Smooth muscle cell of the brain vasculature (primary cell): ENCODE results near the gene LSM4.
A peak's percentile ranks its signal among the peaks of the same experiment; 100 is the strongest.
"Not testable (repeated sequence)": the region's sequence is repeated elsewhere in the genome, so short reads cannot be mapped to it uniquely, and the experiment has no call there.

Experiments
- DNase-seq: peaks from one replicate; pipeline ENCODE4 v3.0.0-alpha.2; 2012; ENCODE audit warnings: low read depth, low spot score

The LSM4 gene

DNA sequence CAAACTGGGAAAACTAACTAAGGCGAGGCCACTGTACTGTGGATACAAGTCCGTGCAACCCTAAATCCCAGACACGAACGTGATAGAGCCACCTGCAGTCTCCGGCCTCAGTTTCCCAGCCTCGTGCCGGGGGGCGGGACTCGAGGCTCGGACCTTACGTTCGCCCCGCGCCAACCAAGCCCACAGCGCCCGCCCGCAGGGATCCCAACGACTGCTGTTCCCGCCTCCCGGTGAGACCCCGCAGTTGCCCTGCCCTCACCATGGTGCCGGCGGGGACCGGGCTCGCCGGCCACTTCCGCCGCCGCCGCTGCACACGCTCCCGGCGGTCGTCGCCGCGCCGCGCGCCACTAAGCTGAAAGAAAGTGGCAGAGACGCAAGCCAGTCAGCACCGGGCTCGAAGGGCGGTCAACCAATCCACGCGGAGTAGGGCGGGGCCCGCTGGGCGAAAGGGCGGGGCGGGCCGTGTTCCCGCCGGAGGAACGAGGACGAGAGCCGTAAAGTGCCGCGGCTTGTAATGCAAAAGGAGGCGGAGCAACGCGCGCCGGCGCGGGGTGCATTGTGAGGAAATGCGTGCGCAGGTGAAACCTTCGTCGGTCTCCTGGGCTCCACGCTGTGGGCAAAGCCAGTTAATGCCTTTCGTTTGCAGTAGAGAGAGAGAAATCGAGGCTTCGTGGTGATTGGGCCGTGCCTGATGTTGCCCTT lies at the start of gene LSM4:
Gene LSM4 (minus strand): TSS at position 318 of the 702 bp plus-strand sequence. CDS start 56 bp downstream, at position 262.
- DNase-seq, result peak; percentile 91

DNA sequence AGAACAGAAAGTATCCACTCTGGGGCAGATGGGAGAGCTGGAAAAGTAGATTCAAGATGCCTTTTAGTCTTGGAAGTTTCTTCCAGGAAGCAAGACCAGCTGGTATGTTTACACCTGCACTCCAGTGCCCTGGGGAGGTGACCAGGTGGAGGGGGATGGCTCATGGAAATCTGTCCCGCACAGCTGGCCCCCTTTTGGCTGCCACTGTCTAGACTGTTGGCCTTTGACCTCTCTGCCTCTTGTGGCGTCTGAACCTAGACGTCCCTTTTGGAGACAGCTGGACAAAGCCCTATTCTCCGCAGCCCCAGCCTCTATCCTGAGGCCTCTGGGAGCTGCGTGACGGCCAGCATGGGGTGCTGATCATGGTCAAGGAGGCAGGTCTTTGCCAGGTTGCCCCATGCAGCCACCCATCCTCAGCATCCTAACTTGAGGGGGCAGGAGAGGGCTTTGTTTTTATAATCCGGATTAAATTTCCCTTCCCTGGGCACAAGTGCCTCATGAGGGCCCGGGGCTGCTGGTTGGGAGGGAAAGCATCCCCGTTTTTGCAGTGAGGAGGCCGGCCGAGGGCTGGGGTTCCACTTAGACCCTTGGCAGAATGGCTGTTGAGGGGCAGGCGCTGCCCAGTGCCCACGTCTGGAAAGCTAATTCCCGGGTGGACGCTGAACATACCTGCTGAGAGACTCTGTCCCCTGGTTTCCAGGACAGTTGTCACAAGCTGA lies 45.8 kb upstream of the LSM4 start:
- DNase-seq, result no peak

DNA sequence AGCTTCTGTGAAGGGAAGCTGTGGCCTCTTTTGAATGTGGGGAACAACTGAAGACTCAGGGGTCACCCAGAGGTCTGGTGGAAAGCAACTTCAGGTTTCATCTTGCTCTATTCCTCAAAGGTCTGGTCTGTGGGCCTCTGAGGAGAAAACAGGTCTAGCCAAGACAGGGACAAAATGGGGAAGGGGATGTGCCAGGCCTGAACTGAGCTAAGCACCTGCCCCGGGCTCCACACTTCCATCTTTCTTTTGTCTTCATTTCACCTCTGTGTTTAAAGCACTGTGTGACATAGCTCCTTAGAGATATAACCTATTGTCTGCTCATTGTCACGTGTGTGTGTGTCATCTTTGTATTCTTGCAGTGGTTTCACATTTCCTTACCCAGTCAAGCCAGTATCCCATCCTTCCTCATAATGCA lies 43.2 kb upstream of the LSM4 start:
- DNase-seq, result no peak

DNA sequence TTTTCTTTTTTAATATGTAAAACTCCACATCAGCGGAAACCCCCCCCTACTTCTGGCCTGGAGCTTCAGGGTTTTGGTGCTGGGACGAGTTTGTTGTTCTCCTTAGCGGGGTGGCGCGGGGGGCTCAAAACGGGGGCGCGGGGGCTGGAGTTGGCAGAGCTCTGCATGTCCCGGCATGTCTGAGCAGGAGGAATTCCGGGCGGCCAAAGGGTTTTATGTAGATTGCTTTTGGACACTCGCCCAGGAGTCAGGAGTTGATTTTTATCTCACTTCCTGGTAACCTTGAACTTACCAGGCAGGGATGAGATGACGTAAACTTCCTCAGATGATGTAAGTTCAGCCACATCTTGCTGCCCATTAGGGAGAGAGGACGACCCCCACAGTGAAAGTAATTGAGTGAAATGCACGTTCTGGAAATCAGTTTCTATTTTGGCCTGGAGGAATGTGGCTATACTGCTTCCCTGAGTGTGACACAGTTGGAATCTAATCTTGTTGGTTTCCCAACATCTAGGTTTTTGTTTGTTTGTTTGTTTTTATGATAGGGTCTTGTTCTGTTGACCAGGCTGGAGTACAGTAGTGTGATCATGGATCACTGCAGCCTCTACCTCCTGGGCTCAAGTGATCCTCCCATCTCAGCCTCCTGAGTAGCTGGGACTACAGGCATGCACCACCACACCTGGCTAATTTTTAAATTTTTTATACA lies 42.1 kb upstream of the LSM4 start:
- peak; percentile 98 for DNase-seq

DNA sequence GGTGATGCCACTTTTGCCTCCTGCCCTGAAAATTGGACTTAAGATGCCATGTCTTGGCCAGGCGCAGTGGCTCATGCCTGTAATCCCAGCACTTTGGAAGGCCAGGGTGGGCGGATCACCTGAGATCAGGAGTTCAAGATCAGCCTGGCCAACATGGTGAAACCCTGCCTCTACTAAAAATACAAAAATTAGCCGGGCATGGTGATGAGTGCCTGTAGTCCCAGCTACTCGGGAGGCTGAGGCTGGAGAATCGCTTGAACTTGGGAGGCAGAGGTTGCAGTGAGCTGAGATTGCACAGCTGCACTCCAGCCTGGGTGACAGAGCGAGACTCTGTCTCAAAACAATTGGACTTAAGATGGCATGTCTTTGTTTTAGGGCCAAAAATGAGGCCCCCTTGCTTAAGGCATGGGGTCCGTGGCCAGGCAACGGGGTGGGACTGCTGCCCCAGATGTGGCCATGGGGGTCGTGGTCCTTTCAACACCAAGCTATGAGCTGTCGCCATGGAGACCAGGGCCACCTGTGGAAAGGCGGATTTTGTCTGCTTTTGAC lies 41.5 kb upstream of the LSM4 start:
- DNase-seq, result not testable (repeated sequence)

DNA sequence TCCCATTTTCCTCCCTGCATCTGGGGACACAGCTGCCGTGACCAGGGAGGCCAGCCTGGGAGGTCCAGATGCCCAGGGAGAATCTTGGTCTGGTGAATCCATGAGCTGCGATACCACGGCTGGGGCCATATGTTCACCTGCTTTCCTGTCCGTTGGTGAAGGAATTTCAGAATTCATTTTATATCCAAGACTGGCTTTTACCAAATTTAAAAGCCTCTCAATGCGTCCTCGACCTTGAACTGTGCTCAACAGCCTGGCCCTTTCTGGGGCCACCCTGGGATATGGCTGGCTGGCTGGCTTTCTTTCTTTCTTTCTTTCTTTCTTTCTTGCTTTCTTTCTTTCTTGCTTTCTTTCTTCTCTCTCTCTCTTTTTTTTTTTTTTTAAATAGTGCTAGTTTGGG lies 40.9 kb upstream of the LSM4 start:
- no peak for DNase-seq

DNA sequence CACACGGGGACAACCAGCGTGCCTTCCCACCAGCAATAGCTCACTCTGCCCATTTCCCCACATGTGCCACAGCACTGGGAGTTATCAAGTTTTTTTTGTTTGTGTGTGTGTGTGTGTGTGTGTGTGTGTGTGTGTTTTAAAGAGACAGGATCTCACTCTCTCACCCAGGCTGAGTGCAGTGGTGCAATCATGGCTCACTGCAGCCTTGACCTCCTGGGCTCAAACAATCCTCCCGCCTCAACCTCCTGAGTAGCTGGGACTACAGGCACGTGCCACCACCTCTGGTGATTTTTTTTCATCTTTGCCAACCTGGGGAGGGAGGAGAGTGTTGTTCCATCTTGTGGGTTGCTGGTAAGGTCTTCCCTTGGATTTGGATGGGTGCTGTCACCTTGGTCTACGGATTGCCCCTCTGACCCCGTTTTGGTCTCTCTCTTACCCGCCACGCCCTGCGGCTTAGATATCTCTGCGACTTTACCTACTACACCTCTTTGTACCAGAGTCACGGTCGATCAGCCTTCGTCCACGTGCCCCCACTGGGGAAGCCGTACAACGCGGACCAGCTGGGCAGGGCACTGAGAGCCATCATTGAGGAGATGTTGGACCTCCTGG lies 40.2 kb upstream of the LSM4 start:
- no peak for DNase-seq

DNA sequence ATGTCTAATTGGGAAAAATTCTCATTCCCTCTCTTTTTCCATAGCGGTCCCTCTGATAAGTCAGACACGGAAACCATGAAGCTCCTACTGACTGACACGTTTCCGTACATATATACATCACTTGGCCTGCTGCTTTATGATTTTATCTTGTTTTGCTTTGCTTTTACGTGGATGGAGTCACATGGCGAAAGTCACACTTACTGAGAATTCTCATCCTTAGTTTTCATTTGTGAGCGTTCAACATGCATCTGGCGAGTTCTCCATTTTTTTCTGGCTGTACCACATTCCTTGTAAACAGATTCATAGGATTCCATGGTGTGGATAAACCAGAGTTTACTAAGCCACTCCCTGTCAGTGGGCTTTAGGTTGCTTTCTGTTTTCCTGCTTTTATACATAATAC lies 38.8 kb upstream of the LSM4 start:
- no peak for DNase-seq

DNA sequence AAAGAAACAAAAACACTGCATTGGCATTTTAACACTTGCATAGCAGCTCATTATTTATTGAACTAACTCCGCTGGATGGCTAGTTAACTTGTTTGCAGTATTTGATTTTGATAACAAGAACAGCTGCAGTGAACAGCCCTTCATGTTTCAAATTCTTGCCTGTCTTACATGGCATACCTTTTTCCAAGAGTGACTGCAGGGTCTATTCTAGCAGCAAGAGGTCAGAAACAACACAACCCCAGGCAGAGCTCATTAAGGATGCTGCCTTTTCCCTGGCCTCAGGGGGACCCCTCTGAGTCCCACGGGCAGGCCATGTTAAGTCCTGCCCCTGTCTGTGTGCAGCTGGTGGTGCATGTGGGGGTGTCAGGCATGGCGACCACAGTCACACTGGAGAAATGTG lies 34.2 kb upstream of the LSM4 start:
- DNase-seq, result no peak

DNA sequence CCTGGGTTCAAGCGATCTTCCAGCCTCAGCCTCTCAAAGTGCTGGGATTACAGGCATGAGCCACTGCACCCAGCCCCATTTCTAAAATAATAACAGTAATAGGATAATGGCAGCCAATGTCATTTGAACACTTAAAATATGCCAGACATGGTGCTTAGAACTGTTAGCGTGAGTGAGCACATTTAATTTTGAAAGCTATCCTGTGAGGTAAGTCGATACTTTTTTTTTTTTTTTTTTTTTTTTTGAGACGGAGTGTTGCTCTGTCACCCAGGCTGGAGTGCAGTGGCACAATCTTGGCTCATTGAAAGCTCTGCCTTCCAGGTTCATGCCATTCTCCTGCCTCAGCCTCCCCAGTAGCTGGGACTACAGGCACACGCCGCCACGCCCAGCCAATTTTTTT lies 31.9 kb upstream of the LSM4 start:
- DNase-seq, result not testable (repeated sequence)

DNA sequence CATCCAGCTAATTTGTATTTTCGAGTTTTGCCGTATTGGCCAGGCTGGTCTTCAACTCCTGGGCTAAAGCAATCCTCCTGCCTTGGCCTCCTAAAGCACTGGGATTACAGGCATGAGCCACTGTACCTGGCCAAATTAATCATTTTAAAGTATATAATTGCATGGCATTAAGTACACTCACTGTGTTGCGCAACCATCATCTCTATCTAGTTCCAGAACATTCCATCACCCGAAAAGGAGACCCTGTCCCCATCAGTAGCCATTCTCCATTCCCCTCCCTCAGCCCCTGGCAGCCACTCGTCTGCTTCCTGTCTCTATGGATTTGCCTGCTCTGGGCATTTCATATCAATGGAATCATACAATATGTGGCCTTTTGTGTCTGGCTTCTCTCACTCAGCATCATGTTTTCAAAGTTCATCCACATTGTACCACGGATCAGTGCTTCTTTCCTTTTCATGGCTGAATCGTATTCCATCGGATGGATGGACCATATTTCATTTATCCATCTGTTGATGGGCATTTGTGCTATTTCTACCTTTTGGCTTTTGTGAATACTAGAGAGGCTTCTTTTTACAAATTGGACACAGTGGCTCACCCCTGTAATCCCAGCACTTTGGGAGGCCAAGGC lies 30.6 kb upstream of the LSM4 start:
- no peak for DNase-seq

DNA sequence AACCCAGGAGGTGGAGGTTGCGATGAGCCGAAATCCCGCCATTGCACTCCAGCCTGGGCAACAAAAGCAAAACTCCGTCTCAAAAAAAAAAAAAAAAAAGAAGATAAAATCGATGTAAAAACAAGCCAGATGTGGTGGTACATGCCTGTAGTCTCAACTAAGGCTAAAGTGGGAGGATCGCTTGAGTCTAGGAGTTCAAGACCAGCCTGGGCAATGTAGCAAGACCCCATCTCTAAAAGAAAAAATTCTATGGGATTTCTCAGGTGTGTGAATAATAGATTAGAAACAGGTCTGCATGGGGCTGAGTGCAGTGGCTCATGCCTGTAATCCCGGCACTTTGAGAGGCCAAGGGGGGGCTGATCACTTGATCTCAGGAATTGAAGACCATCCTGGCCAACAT lies 28.7 kb upstream of the LSM4 start:
- no peak for DNase-seq

DNA sequence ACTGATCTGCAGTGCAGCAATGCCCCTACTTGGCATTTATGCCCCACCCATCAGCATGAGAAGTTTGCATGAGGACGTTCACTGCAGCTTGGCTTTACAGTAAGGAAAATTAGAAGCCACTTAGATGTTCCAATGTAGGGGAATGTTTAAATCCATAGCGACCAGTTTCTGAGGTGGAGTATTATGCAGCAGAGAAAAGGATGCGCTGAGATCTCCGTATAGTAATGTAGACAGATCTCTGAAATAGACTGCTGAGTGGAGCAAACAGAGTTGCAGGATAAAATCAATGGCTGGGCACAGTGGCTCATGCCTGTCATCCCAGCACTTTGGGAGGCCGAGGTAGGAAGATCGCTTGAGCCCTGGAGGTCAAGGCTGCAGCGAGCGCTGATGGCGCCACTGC lies 27.6 kb upstream of the LSM4 start:
- DNase-seq, result no peak

DNA sequence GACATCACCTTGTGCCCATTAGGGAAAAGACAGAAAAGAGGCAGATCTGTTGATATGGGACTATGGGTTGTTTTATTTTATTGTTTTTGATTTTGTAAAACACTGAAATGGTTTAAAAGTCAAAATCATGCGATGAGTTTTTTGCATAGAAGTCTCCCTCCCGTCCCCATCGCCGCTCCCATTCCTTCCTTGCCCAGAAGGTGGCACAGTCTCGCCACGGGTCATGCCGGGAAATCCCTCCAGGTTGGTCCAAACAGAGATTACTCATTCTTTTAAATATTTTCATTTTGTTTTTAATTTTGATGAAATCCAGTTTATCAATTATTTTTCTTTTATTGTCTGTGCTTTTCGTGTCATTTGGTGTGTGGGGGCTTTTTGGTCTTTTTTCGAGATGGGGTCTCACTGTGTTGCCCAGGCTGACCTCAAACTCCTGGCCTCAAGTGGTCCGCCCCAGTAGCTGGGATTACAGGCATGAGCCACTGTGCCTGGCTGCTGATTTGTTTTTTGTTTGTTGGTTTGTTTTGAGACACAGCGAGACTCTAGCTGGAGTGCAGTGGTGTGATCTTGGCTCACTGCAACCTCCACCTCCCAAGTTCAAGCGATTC lies 26.8 kb upstream of the LSM4 start:
- peak; percentile 46 for DNase-seq

DNA sequence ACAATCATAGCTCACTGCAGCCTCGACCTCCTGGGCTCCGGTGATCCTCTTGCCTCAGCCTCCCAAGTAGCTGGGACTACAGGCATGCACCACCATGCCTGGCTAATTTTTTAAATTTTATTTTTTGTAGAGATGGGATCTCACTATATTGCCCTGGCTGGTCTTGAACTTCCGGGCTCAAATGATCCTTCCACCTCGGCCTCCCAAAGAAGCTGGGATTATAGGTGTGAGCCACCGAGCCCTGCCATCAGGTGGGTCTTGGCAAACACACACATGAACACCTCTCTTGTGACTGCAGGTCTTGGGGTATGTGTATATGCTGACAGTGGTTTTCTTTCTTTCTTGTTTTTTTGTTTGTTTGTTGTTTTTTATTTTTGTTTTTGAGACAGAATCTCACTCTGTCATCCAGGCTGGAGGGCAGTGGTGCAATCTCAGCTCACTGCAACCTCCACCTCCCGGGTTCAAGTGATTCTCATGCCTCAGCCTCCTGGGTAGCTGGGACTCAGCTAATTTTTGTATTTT lies 26.0 kb upstream of the LSM4 start:
- DNase-seq, result not testable (repeated sequence)

DNA sequence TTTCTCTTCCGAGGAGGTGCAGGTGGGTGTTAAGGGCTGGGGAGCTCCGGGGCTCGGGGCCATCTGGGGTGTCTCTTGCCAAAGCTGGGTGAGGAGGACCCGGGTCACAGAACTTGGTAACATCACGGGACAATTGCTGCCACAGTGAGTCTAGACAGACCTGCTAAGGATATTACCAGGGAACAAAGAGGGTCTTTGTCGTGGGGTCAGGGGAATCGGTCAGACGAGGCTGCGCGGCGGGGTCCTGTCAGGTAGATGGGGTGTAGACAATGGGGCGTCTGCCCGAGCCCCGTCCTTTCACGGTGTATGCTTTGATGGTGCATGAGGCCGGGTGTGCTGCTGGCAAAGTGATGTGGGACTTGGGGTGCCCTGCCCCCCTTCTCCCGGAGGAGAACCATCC lies 25.3 kb upstream of the LSM4 start:
- DNase-seq, result no peak

DNA sequence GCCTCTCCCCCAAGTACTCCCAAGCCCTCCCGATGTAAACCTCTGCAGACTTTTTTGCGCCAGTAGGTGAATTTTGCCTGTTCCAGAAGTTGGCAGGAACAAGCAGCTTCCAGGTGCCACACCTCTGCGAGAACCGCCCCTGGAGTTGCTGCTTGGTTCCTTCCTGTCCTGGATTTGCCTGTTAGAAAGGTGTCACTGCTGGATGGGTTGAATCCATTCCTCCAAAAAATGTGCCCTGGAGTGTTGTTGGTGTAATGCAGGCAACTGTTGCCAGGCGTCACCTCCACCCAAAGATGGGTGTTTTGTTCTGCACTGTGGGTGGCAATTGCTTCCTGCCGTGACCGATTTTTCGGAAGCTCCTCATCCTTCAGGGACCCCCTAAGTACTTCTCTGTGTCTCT lies 23.2 kb upstream of the LSM4 start:
- DNase-seq, result no peak

DNA sequence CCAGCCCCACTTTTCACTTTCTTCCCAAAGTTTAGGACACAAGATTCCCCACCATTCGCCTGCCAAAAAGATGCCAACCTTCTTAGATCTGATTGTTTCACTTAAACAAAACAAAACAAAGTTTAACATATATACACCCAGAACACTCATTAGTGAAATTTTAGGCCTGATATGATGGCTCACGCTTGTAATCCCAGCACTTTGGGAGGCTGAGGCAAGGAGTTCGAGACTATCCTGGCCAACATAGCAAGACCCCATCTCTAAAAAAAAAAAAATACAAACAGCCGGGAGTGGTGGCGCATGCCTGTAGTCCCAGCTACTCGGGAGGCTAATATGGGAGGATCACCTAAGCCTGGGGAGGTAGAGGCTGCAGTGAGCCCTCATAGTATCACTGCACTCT lies 22.4 kb upstream of the LSM4 start:
- DNase-seq, result no peak

DNA sequence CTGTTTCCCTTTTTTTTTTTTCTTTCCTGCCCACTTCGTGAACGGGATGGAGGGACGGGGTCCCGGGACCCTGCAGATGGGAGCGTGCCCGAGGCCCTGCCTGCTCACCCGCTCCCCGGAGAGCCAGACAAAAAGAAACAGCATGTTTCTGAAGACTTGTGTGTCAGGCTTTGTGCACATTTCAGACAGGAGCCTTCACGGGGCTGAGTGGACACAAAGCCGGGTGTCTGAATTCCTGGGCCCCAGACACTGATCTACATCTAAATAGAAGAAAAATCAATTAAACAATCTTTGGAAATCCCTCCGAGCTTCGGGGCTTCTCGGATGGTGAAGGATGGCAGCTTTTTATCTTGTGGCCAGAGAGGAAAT lies 21.7 kb upstream of the LSM4 start:
- DNase-seq, result no peak

DNA sequence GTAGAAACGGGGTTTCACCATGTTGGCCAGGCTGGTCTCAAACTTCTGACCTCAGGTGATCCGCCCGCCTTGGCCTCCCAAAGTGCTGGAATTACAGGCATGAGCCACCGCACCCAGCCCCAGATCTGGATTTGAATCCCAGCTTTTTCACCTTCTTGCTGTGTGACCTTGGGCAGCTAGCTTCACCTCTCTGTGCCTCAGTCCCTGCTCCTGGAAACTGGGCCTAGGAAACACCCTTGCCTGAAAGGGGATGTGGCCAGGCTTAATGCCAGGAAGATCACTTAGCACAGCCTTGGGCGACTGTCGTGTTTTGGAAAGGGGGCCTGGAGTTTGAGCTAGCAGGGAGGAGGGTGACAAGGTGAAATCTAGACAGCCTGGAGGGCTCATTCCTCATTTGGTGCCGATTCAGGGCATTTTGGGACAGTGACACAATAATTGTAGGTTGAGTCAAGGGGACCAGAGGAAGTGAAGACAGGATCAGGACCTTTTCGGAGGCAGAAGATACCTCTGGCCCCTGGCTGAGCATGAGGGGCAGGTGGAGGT lies 19.3 kb upstream of the LSM4 start:
- no peak for DNase-seq
